K562 (cell line): Measurements from ENCODE around the gene LRRC1. TPM values are rescaled to one million over a fixed set of nuclear protein-coding genes. Genes with fewer than 3 reads are reported as not detected.

Source experiments
- ATAC-seq: fragments of 200-7000 bp; cut with Tn5 transposase; 3 replicates; pipeline ENCODE4 v1.9.1; 2020; ENCODE audit warnings: moderate library complexity
- BruUV-seq: library from RNA; stranded (reverse); fragments of 400-500 nt; replicated peaks from 2 replicates; lab custom pipeline; 2021; lab: Mats Ljungman, UMichigan
- CTCF ChIA-PET: fragments of 300-600 bp; formaldehyde crosslinking; extraction: SDS; loops from one replicate; lab custom pipeline; 2021; ENCODE audit warnings: low intra/inter-chr PET ratio; lab: Yijun Ruan, JAX
- POLR2A ChIA-PET: fragments of 300-600, 350-650 bp; sonication (Branson Sonifier 250); formaldehyde crosslinking; extraction: SDS; loops from one replicate; lab custom pipeline; 2021; ENCODE audit warnings: antibody characterized with exemption, inconsistent platforms; lab: Yijun Ruan, JAX
- DNase-seq, 4 experiments: peaks; one replicate each; pipeline versions ENCODE4 v3.0.0 to v3.0.0-alpha.2; 2011 to 2018; ENCODE audit warnings: low spot score in 3 of 4, mixed read lengths in 3 of 4; ENCODE audit errors: extremely low read depth in 1 of 4
- FAIRE-seq: peaks from 2 replicates; lab custom pipeline; 2011; peaks lifted over from hg19 to GRCh38; lab: Jason Lieb, UNC
- H2AFZ ChIP-seq: 2 replicates; pipeline ENCODE4 v1.6.0; 2011; ENCODE audit warnings: low read depth, low read length, control low read depth, inconsistent platforms
- H3K27ac ChIP-seq: fragments of 200-600 bp; 3 replicates; pipeline ENCODE4 v1.8.0; 2011; ENCODE audit warnings: low read depth, mild to moderate bottlenecking, control low read depth, inconsistent platforms, low read length, moderate library complexity, mixed read lengths; ENCODE audit errors: extremely low read depth
- H3K27me3 ChIP-seq, 2 experiments: fragments of 300-600 bp in 1 of 2; 2 replicates in 1 of 2; 3 replicates in 1 of 2; pipeline versions ENCODE4 v1.6.0 to v1.8.0; 2011; ENCODE audit warnings: inconsistent platforms in 2 of 2, low read length in 2 of 2, mild to moderate bottlenecking in 1 of 2, mixed read lengths in 1 of 2, moderate library complexity in 1 of 2; ENCODE audit not compliant: control insufficient read depth in 2 of 2, insufficient read depth in 2 of 2
- H3K36me3 ChIP-seq: fragments of 300-600 bp; 3 replicates; pipeline ENCODE4 v1.8.0; 2011; ENCODE audit warnings: mild to moderate bottlenecking, low read length, inconsistent platforms; ENCODE audit not compliant: control insufficient read depth, insufficient read depth
- H3K4me1 ChIP-seq, 2 experiments: fragments of 200-600 bp in 1 of 2; replicated peaks in 1 of 2; 2 replicates in 1 of 2; 3 replicates in 1 of 2; pipeline versions ENCODE4 v1.5.1 to v1.8.0; 2011; ENCODE audit warnings: inconsistent platforms in 2 of 2, low read length in 2 of 2, mild to moderate bottlenecking in 1 of 2, mixed read lengths in 1 of 2, moderate library complexity in 1 of 2; ENCODE audit not compliant: control insufficient read depth in 2 of 2, insufficient read depth in 2 of 2
- H3K4me2 ChIP-seq: 2 replicates; pipeline ENCODE4 v1.6.1; 2011; ENCODE audit warnings: low read length, control low read depth, inconsistent platforms, mixed read lengths; ENCODE audit not compliant: insufficient read depth
- H3K4me3 ChIP-seq: fragments of 200-600 bp; sonication (generic), shearing (Covaris generic); 2 replicates; pipeline ENCODE4 v1.5.1; 2016; ENCODE audit warnings: control low read depth, inconsistent platforms
- H3K79me2 ChIP-seq: fragments of 200-600 bp; 3 replicates; pipeline ENCODE4 v1.8.0; 2011; ENCODE audit warnings: low read length, inconsistent platforms; ENCODE audit not compliant: control insufficient read depth, insufficient read depth
- H3K9ac ChIP-seq, 2 experiments: 2 replicates each; pipeline versions ENCODE4 v1.6.0 to v1.6.1; 2011; ENCODE audit warnings: low read depth in 2 of 2, low read length in 2 of 2, control low read depth in 1 of 2, inconsistent platforms in 1 of 2, mild to moderate bottlenecking in 1 of 2, mixed read lengths in 1 of 2; ENCODE audit not compliant: insufficient read depth in 1 of 2
- H3K9me1 ChIP-seq: one replicate; pipeline ENCODE4 v1.6.0; 2011; ENCODE audit warnings: inconsistent platforms, mild to moderate bottlenecking, low read length, moderate library complexity; ENCODE audit not compliant: control insufficient read depth, insufficient read depth
- H3K9me3 ChIP-seq: replicated peaks from 2 replicates; pipeline ENCODE4 v1.5.1; 2011; ENCODE audit warnings: low read depth, low read length, inconsistent platforms; ENCODE audit not compliant: control insufficient read depth, insufficient read depth
- H4K20me1 ChIP-seq: replicated peaks from 2 replicates; pipeline ENCODE4 v1.6.1; 2011; ENCODE audit warnings: low read length, inconsistent platforms, mixed read lengths; ENCODE audit not compliant: control insufficient read depth, insufficient read depth
- BRD9 ChIP-seq: fragments of 450-650 bp; IDR thresholded peaks from 2 replicates; pipeline ENCODE4 v1.6.1; 2018; ENCODE audit warnings: low read depth; ENCODE audit not compliant: partially characterized antibody
- CBX1 ChIP-seq: sonication (generic); IDR thresholded peaks from 2 replicates; pipeline ENCODE4 v1.6.1; 2016; ENCODE audit warnings: antibody characterized with exemption, low read depth, mild to moderate bottlenecking
- PTRF ChIP-seq: fragments of 450-650 bp; IDR thresholded peaks from 2 replicates; pipeline ENCODE4 v1.6.1; 2016; ENCODE audit warnings: mild to moderate bottlenecking, missing genetic modification characterization, missing compliant biosample characterization
- SMARCA5 ChIP-seq: fragments of 450-650 bp; IDR thresholded peaks from 2 replicates; pipeline ENCODE4 v1.6.1; 2016
- WHSC1 ChIP-seq: IDR thresholded peaks from one replicate; pipeline ENCODE4 v1.6.1; 2012; ENCODE audit warnings: low read length, control low read depth, inconsistent platforms
- ZNF121 ChIP-seq: sonication (generic); formaldehyde crosslinking; conservative IDR thresholded peaks from 2 replicates; pipeline ENCODE4 v1.8.0; 2022; ENCODE audit warnings: missing genetic modification reagents
- ZNF274 ChIP-seq: IDR thresholded peaks from 2 replicates; pipeline ENCODE4 v1.6.1; 2011; ENCODE audit warnings: low read depth, mild to moderate bottlenecking, low read length, moderate library complexity, borderline replicate concordance
- ZNF644 ChIP-seq: fragments of 200-800 bp; sonication (Bioruptor generic); IDR thresholded peaks from 2 replicates; pipeline ENCODE4 v1.6.1; 2016; ENCODE audit warnings: low read depth, missing genetic modification characterization, missing compliant biosample characterization
- WGBS: fragments of 100-300 bp; shearing (Covaris generic); methylation state at CpG from one replicate; pipeline ENCODE4 v1.1.6; 2016; ENCODE audit warnings: low coverage, mixed read lengths; ENCODE audit not compliant: insufficient coverage; ENCODE audit errors: missing lambda C conversion rate; 5-methylcytosine and 5-hydroxymethylcytosine counted together
- in situ Hi-C: fragments of 300-500 bp; cut with MboI; formaldehyde crosslinking; loops from 4 replicates; pipeline ENCODE4 v1.15.0; 2018; ENCODE audit warnings: inconsistent platforms, mixed read lengths
- intact Hi-C: fragments of 100-400 bp; cut with micrococcal nuclease; formaldehyde crosslinking; loops from 2 replicates; pipeline ENCODE4 v1.14.2; 2022
- polyA plus RNA-seq, 8 experiments: library from polyadenylated mRNA; depleted of rRNA in 4 of 8; stranded (reverse) in 5 of 8; unstranded in 3 of 8; fragments of >200 nt; fragmentation: Nextera tagmentation in 2 of 8; fragmentation: Illumina TruSeq in 1 of 8; extraction: Ambion mirVana in 2 of 8; extraction: Trizol in 1 of 8; gene quantifications; 2 replicates each; pipeline versions ENCODE4 v1.2.1 to v1.2.3, GENCODE V29; 2011 to 2014; ENCODE audit warnings: inconsistent platforms in 1 of 8, missing spikeins in 1 of 8
- total RNA-seq, 7 experiments: library from RNA; depleted of rRNA in 6 of 7; stranded (reverse); fragments of >200 nt in 6 of 7; fragmentation: Illumina TruSeq in 2 of 7; extraction: Trizol in 2 of 7; gene quantifications; 2 replicates each; pipeline versions ENCODE4 v1.2.1 to v1.2.3, GENCODE V29; 2011 to 2021; ENCODE audit warnings: low replicate concordance in 1 of 7
- TF ChIP-seq, protein P1 (sequence below): fragments of 450-650 bp; IDR thresholded peaks from 2 replicates; pipeline ENCODE4 v1.6.1; 2017; ENCODE audit warnings: antibody characterized with exemption, mild to moderate bottlenecking

The LRRC1 gene
- total and polyA plus RNA-seq, 9 of the 15 experiments (the other 6 are each of a cell fraction or from before 2014, with no cell fraction given), result not detected

DNA sequence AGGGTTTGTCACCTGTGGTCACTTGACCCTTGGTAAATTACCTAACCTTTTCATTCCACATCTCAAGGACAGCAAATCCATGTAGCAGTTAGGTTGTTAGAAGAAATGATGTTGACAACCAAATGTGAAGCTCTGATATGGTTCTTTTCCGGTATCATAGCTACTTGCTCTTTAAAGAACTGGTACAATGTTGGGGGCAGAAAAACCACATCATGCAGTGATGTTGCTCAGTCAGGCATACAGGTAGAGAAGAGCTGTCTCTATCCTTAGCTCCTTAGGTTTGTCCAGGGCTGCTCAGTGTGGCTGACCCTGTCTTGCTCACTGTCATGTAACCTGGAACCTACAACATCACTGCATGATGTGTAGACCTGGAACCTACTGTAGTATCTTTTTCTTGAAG, 135.5 kb downstream of the LRRC1 start:
- no peak for FAIRE-seq
- POLR2A ChIA-PET, result interaction anchor here (0.6 kb wide), 1 partner anchor 1244 kb away, joined by 3 read pairs; the partner anchor contains the start of gene HCRTR2
- Histone ChIP-seq H3K36me3 (no peaks in the 10 kb centered on the region), H3K27ac (no peak overlapping the region), H3K9me3 (no peaks in the 10 kb centered on the region), H3K9ac (no peak overlapping the region), H3K4me1 (no peaks in the 10 kb centered on the region), H4K20me1 (no peaks in the 10 kb centered on the region), H2AFZ (no peak overlapping the region), H3K4me3 (no peak overlapping the region), H3K27me3 (no peaks in the 10 kb centered on the region), H3K4me2 (no peak overlapping the region), H3K9me1 (no peaks in the 10 kb centered on the region), H3K79me2 (no peaks in the 10 kb centered on the region)
- BruUV-seq, result no TSS peak
- CTCF ChIA-PET, result no interaction called here
- no peak for ATAC-seq
- in situ Hi-C loops (no loop called here), intact Hi-C loops (no loop called here)
- TF ChIP-seq ZNF644 (tag), result no peak
- no peak for TF ChIP-seq WHSC1
- no peak for TF ChIP-seq ZNF121 (CRISPR knock-in tag)
- TF ChIP-seq SMARCA5, result no peak
- TF ChIP-seq CBX1, result no peak
- TF ChIP-seq ZNF274, result no peak
- TF ChIP-seq PTRF, result no peak
- no peak for TF ChIP-seq BRD9
- TF ChIP-seq, protein P1, sequence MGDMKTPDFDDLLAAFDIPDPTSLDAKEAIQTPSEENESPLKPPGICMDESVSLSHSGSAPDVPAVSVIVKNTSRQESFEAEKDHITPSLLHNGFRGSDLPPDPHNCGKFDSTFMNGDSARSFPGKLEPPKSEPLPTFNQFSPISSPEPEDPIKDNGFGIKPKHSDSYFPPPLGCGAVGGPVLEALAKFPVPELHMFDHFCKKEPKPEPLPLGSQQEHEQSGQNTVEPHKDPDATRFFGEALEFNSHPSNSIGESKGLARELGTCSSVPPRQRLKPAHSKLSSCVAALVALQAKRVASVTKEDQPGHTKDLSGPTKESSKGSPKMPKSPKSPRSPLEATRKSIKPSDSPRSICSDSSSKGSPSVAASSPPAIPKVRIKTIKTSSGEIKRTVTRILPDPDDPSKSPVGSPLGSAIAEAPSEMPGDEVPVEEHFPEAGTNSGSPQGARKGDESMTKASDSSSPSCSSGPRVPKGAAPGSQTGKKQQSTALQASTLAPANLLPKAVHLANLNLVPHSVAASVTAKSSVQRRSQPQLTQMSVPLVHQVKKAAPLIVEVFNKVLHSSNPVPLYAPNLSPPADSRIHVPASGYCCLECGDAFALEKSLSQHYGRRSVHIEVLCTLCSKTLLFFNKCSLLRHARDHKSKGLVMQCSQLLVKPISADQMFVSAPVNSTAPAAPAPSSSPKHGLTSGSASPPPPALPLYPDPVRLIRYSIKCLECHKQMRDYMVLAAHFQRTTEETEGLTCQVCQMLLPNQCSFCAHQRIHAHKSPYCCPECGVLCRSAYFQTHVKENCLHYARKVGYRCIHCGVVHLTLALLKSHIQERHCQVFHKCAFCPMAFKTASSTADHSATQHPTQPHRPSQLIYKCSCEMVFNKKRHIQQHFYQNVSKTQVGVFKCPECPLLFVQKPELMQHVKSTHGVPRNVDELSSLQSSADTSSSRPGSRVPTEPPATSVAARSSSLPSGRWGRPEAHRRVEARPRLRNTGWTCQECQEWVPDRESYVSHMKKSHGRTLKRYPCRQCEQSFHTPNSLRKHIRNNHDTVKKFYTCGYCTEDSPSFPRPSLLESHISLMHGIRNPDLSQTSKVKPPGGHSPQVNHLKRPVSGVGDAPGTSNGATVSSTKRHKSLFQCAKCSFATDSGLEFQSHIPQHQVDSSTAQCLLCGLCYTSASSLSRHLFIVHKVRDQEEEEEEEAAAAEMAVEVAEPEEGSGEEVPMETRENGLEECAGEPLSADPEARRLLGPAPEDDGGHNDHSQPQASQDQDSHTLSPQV, result no peak
- no peak for DNase-seq
- WGBS, result 0% methylated on average over 1 of the region's 1 CpG
